Trophoblast cell (in vitro differentiated cells and primary cell): ENCODE measurements around the gene RNF32.
A peak's percentile ranks its signal among the peaks of the same experiment; 100 is the strongest.
"Not testable (repeated sequence)": the region's sequence is repeated elsewhere in the genome, so short reads cannot be mapped to it uniquely, and the experiment has no call there.

Source experiments
- DNase-seq, 2 donors: peaks; one replicate each; pipeline ENCODE4 v3.0.0-alpha.2; 2016
- H2AFZ ChIP-seq: 2 replicates; pipeline ENCODE4 v1.6.1; 2013; ENCODE audit warnings: low read length, moderate library complexity, mild to moderate bottlenecking; ENCODE audit not compliant: insufficient read depth, poor library complexity
- H2AK5ac ChIP-seq: 2 replicates; pipeline ENCODE4 v1.6.1; 2013; ENCODE audit warnings: mild to moderate bottlenecking, low read length
- H2BK120ac ChIP-seq: 2 replicates; pipeline ENCODE4 v1.6.1; 2013; ENCODE audit warnings: low read length, mild to moderate bottlenecking, moderate library complexity; ENCODE audit not compliant: insufficient read depth, poor library complexity
- H2BK12ac ChIP-seq: 2 replicates; pipeline ENCODE4 v1.6.1; 2013; ENCODE audit warnings: mild to moderate bottlenecking, low read length, moderate library complexity
- H2BK5ac ChIP-seq: 2 replicates; pipeline ENCODE4 v1.6.1; 2013; ENCODE audit warnings: low read length, low read depth, moderate library complexity, mild to moderate bottlenecking; ENCODE audit not compliant: poor library complexity
- H3K14ac ChIP-seq: 2 replicates; pipeline ENCODE4 v1.6.1; 2013; ENCODE audit warnings: mild to moderate bottlenecking, low read length
- H3K18ac ChIP-seq: 2 replicates; pipeline ENCODE4 v1.6.1; 2013; ENCODE audit warnings: mild to moderate bottlenecking, low read length
- H3K23ac ChIP-seq: 2 replicates; pipeline ENCODE4 v1.6.1; 2013; ENCODE audit warnings: low read length
- H3K27ac ChIP-seq: 2 replicates; pipeline ENCODE4 v1.5.1; 2013; ENCODE audit warnings: low read depth, mild to moderate bottlenecking, inconsistent platforms, low read length, moderate library complexity
- H3K27me3 ChIP-seq: 2 replicates; pipeline ENCODE4 v1.6.1; 2013; ENCODE audit warnings: inconsistent platforms, mild to moderate bottlenecking, low read length, moderate library complexity; ENCODE audit not compliant: insufficient read depth
- H3K36me3 ChIP-seq, 2 experiments: 1 replicate in 1 of 2; 2 replicates in 1 of 2; pipeline ENCODE4 v1.6.1; 2013; ENCODE audit warnings: low read length in 2 of 2, mild to moderate bottlenecking in 2 of 2, moderate library complexity in 1 of 2; ENCODE audit not compliant: insufficient read depth in 2 of 2, control insufficient read depth in 1 of 2
- H3K4ac ChIP-seq: 2 replicates; pipeline ENCODE4 v1.6.1; 2013; ENCODE audit warnings: low read depth, mild to moderate bottlenecking, low read length, moderate library complexity
- H3K4me1 ChIP-seq, 2 experiments: 1 replicate in 1 of 2; 2 replicates in 1 of 2; pipeline ENCODE4 v1.6.1; 2013; ENCODE audit warnings: low read length in 2 of 2, mild to moderate bottlenecking in 2 of 2, moderate library complexity in 1 of 2; ENCODE audit not compliant: insufficient read depth in 2 of 2, control insufficient read depth in 1 of 2
- H3K4me2 ChIP-seq: 2 replicates; pipeline ENCODE4 v1.6.1; 2013; ENCODE audit warnings: inconsistent platforms, mild to moderate bottlenecking, low read length, moderate library complexity
- H3K4me3 ChIP-seq: 2 replicates; pipeline ENCODE4 v1.5.1; 2013; ENCODE audit warnings: mild to moderate bottlenecking, low read depth, low read length, inconsistent platforms
- H3K79me1 ChIP-seq: one replicate; pipeline ENCODE4 v1.6.1; 2013; ENCODE audit warnings: low read length
- H3K79me2 ChIP-seq: 2 replicates; pipeline ENCODE4 v1.6.1; 2013; ENCODE audit warnings: low read length, mild to moderate bottlenecking; ENCODE audit not compliant: control insufficient read depth, insufficient read depth, poor library complexity
- H3K9ac ChIP-seq: 2 replicates; pipeline ENCODE4 v1.6.1; 2013; ENCODE audit warnings: mild to moderate bottlenecking, low read length
- H3K9me3 ChIP-seq: 2 replicates; pipeline ENCODE4 v1.6.1; 2013; ENCODE audit warnings: low read depth, mild to moderate bottlenecking, control low read depth, inconsistent platforms, low read length; ENCODE audit not compliant: insufficient read depth
- H4K12ac ChIP-seq: 2 replicates; pipeline ENCODE4 v1.6.1; 2013; ENCODE audit warnings: low read depth, mild to moderate bottlenecking, low read length, moderate library complexity
- H4K8ac ChIP-seq: 2 replicates; pipeline ENCODE4 v1.6.1; 2013; ENCODE audit warnings: low read depth, mild to moderate bottlenecking, low read length, moderate library complexity
- H4K91ac ChIP-seq: one replicate; pipeline ENCODE4 v1.6.1; 2013; ENCODE audit warnings: low read depth, mild to moderate bottlenecking, low read length, moderate library complexity
- WGBS: extraction: QIAGEN DNeasy Blood & Tissue Kit; methylation state at CpG from one replicate; pipeline ENCODE4 v1.1.7; 2013; ENCODE audit warnings: missing lambda C conversion rate; ENCODE audit not compliant: insufficient read length, insufficient coverage; ENCODE audit errors: extremely low coverage; 5-methylcytosine and 5-hydroxymethylcytosine counted together

The RNF32 gene

GRCh38 chr7:156642306-156643045, 1.9 kb downstream of the RNF32 start:
- Histone ChIP-seq H3K4me1 (peaks cover 9 to 11% of the 10 kb centered on the region in 2 experiments), H2BK12ac (no peak overlapping the region), H3K36me3 (no peaks in the 10 kb centered on the region), H2AFZ (no peak overlapping the region), H2AK5ac (no peak overlapping the region), H2BK5ac (no peak overlapping the region), H3K79me2 (peaks cover 8% of the 10 kb centered on the region), H3K18ac (no peak overlapping the region), H4K8ac (no peak overlapping the region), H3K23ac (no peak overlapping the region), H3K4me3 (no peak overlapping the region), H3K14ac (no peak overlapping the region), H3K9me3 (peaks cover 7% of the 10 kb centered on the region), H2BK120ac (no peak overlapping the region), H4K91ac (no peak overlapping the region), H4K12ac (no peak overlapping the region), H3K4ac (no peak overlapping the region), H3K27ac (no peak overlapping the region), H3K4me2 (no peak overlapping the region), H3K79me1 (peaks cover 11% of the 10 kb centered on the region), H3K9ac (no peak overlapping the region), H3K27me3 (no peaks in the 10 kb centered on the region)
- no CpG with 5 or more reads among the region's 13 CpGs for WGBS
- no peak for DNase-seq

- not testable (repeated sequence) for H3K79me2 ChIP-seq, H3K14ac ChIP-seq, H3K79me1 ChIP-seq, H3K18ac ChIP-seq, H4K12ac ChIP-seq, H2BK12ac ChIP-seq, DNase-seq, H2BK5ac ChIP-seq, H3K9ac ChIP-seq, H3K4me2 ChIP-seq, H3K4me1 ChIP-seq, H4K8ac ChIP-seq, H3K23ac ChIP-seq, H3K4ac ChIP-seq, H2AFZ ChIP-seq, H3K4me3 ChIP-seq, H2BK120ac ChIP-seq, H3K9me3 ChIP-seq, H4K91ac ChIP-seq, H3K36me3 ChIP-seq, H2AK5ac ChIP-seq, H3K27me3 ChIP-seq, H3K27ac ChIP-seq
- no CpG with 5 or more reads among the region's 5 CpGs for WGBS
Observed at GRCh38 chr7:156647330-156647729, 6.8 kb downstream of the RNF32 start.

- no CpG with 5 or more reads among the region's 9 CpGs for WGBS
Observed at GRCh38 chr7:156650042-156650441, 9.5 kb downstream of the RNF32 start.

GRCh38 chr7:156651474-156651873, 10.9 kb downstream of the RNF32 start:
- Histone ChIP-seq H4K91ac (no peak overlapping the region), H4K8ac (no peak overlapping the region), H3K79me2 (no peaks in the 10 kb centered on the region), H4K12ac (no peak overlapping the region), H2BK5ac (no peak overlapping the region), H3K9ac (no peak overlapping the region), H3K4me3 (no peak overlapping the region), H3K79me1 (no peaks in the 10 kb centered on the region), H3K23ac (no peak overlapping the region), H2AK5ac (no peak overlapping the region), H3K27ac (no peak overlapping the region), H3K27me3 (no peaks in the 10 kb centered on the region), H3K14ac (no peak overlapping the region), H2BK12ac (no peak overlapping the region), H3K18ac (no peak overlapping the region), H2BK120ac (no peak overlapping the region), H3K4me1 (no peaks in the 10 kb centered on the region), H3K36me3 (no peaks in the 10 kb centered on the region), H3K4ac (no peak overlapping the region), H2AFZ (no peak overlapping the region), H3K9me3 (no peaks in the 10 kb centered on the region), H3K4me2 (no peak overlapping the region)
- no CpG with 5 or more reads among the region's 4 CpGs for WGBS
- no peak for DNase-seq

More at GRCh38 chr7:156650042-156650441, 9.5 kb downstream of the RNF32 start:
- Histone ChIP-seq H2BK120ac (no peak overlapping the region), H2BK5ac (no peak overlapping the region), H2AFZ (no peak overlapping the region), H3K79me2 (no peaks in the 10 kb centered on the region), H3K4ac (no peak overlapping the region), H4K91ac (no peak overlapping the region), H3K14ac (no peak overlapping the region), H3K79me1 (no peaks in the 10 kb centered on the region), H4K12ac (no peak overlapping the region), H3K4me3 (no peak overlapping the region), H3K4me1 (no peaks in the 10 kb centered on the region), H2AK5ac (no peak overlapping the region), H3K9ac (no peak overlapping the region), H2BK12ac (no peak overlapping the region), H3K23ac (no peak overlapping the region), H3K18ac (no peak overlapping the region), H3K4me2 (no peak overlapping the region), H4K8ac (no peak overlapping the region), H3K36me3 (no peaks in the 10 kb centered on the region), H3K27ac (no peak overlapping the region), H3K9me3 (no peaks in the 10 kb centered on the region), H3K27me3 (no peaks in the 10 kb centered on the region)
- DNase-seq: peak in 1 of 2 donors; percentile 14
